ENCODE measurements around the gene VAT1L.

Gene VAT1L, protein sequence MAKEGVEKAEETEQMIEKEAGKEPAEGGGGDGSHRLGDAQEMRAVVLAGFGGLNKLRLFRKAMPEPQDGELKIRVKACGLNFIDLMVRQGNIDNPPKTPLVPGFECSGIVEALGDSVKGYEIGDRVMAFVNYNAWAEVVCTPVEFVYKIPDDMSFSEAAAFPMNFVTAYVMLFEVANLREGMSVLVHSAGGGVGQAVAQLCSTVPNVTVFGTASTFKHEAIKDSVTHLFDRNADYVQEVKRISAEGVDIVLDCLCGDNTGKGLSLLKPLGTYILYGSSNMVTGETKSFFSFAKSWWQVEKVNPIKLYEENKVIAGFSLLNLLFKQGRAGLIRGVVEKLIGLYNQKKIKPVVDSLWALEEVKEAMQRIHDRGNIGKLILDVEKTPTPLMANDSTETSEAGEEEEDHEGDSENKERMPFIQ

DNA sequence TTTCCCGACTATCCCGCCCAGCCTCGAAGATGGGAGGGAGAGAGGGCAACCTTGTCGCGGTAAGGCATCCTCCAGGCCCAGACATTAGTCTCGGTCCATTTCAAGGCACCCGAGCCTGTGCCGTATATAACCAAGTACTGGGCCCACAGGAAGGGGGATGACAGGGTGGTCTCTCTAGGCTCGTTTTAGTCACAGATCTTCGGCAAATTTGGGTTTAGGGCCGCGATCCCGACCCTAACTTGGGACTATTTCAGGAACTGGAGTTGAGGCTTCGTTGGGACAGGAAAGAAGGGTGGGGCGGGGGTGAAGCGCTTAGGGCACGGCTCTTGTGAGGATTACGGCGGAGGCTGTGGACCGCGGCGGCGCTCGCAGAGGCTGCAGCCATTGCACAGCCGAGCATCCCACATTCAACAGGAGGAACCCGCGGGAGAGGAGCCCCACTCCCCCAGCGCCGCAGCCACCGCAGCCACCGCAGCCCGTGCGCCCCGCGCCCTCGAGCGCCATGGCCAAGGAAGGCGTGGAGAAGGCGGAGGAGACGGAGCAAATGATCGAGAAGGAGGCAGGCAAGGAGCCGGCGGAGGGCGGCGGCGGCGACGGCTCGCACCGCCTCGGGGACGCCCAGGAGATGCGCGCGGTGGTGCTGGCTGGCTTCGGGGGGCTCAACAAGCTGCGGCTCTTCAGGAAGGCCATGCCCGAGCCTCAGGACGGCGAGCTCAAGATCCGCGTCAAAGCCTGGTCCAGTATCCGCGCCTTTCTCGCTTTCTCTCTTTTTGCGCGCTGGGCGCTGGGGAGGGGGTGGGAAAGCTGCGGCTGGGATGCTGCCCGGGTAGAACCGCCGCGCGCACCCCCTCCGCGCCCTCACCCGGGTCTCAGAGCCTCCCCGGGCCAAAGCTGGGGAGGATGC lies at the start of gene VAT1L:
Gene VAT1L (plus strand): TSS at position 384 of the 904 bp plus-strand sequence. CDS start 119 bp downstream, at position 503.
- no peak for DNase-seq

DNA sequence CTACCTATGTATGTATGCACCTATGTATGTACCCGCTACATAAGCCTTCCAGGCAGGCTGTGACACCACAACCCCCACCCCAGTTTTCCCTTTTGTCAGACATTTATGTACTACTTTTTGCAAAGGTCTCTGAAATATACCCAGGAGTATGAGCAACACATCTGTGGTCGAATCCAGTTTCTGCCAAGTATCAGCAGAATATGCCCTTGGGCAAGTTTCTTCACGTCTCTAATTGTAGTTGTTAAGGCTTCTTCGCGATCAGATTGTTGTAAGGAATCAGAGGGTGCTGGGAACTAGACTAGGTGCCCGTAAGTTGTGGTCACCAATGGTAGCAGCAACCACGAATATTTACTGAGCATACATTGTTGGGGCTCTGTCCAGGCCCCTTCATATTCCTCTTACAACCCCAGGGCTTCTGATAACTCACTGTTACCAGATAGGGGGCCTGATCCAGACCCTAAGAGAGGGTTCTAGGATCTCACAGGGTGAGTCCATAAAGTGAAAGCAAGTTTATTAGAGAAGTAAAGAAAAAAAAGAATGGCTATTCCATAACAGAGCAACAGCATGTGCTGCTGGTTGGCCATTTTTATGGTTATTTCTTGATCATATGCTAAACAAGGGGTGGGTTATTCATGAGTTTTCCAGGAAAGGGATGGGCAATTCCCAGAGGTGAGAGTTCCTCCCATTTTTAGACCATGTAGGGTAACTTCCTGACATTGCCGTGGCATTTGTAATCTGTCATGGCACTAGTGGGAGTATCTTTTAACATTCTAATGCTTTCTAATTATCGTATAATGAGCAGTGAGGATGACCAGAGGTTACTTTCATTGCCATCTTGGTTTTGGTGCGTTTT lies 49.4 kb upstream of the VAT1L start:
- no peak for DNase-seq

- no peak for DNase-seq
Observed at GRCh38 chr16:77739559-77739892, 48.8 kb upstream of the VAT1L start.

GRCh38 chr16:77744141-77744540 lies 44.2 kb upstream of the VAT1L start:
- DNase-seq: no peak

- no peak for DNase-seq
Observed at GRCh38 chr16:77745972-77746371, 42.4 kb upstream of the VAT1L start.

DNA sequence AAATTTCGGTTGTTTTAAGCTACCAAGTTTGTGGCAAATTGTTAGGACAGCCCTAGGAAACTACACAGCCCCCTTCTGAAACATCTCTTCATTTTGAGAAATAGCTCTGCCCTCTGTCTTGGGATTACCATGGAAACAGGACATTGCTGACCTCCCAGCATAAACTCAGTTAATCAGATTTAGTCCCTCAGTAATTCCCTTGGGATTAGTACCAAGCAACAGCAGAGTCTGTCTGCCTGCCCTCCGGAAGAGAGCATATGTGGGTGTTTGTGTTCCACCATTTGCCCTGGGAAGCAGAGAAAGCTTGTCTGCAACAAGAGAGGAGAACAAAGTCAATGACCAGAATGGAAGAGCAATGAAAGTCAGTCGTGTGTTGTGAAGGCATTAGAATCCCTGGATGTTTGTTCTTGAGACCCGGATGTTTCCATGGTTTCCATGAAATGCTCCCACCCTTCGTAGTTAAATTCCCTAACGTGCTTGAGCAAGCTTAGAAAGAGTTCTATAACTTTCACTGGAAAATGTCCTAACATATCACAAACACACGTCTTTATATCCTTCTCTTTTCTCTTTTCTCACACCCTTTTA lies 39.9 kb upstream of the VAT1L start:
- no peak for DNase-seq

DNA sequence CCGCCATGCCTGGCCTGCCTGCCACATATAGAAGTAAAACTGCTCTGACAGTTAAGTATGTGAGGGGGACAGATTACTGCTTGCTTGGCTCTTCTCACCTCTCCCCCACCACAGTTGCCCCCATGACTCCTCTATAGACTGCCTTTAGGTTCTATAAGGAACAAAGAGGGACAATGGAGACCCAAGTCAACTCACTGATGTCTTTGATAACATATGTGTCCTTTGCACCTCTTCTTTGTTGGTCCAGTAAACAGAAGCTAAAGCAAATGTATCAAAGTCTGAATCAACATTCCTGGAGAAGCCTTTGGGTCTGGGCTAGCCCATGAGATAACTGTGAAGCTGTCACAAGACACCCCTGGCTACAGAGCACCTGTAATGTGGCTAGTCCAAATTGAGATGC lies 38.9 kb upstream of the VAT1L start:
- DNase-seq: no peak

DNA sequence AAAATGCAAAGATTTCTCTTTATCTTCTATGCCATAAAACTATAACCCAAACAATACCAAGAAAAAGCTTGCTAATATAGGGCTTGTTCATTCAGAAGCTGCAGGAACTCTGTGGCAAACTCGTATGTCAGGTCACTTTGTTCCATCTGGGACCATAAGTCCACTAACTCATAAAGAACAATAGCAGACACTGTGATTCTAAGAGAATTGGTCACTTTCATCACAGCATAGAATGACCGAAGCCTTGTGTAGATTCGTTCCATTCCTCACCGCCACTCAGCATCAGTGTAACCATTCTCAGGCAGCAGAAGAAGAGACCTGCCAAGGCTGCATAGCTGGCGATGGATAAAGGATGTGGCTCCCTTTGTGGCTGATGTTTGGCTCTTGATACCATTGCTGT lies 30.3 kb upstream of the VAT1L start:
- no peak for DNase-seq

GRCh38 chr16:77758508-77758907 lies 29.9 kb upstream of the VAT1L start:
- DNase-seq: no peak

DNA sequence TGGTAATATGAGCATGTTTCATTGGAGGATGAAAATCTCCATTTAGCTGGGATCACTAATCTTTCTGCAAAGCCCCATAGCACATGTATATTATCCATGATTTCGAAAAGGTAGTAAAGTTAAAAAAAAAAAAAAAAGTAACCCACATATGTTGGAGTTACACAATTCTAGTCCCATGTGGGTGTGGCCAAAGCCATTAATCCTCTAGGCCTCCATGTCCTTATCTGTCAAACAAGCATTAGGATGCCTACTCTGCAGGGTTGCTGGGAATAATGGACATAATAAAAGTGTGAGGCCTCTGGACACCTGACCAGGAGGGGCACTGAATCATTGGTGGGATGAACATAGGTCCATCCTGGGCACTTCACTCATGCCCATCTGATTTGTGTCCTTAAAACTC lies 29.2 kb upstream of the VAT1L start:
- no peak for DNase-seq

DNA sequence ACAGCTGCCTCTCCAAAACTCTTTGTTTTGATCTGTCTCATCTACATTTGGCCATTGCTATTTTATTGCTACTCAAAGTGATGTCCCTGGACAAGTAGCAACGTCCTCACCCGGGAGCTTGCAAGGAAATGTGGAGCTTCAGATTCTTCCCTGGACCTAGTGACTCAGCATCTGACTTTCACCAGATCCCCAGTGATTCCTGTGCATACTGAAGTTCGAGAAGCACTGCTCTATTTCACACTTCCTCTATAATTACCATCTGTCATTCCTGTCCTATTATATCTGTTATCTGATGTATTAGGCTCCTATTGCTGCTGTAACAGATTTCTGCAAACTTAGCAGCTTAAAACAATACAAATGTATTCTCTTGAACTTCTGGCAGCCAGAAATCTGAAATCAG lies 28.5 kb upstream of the VAT1L start:
- DNase-seq: no peak

DNA sequence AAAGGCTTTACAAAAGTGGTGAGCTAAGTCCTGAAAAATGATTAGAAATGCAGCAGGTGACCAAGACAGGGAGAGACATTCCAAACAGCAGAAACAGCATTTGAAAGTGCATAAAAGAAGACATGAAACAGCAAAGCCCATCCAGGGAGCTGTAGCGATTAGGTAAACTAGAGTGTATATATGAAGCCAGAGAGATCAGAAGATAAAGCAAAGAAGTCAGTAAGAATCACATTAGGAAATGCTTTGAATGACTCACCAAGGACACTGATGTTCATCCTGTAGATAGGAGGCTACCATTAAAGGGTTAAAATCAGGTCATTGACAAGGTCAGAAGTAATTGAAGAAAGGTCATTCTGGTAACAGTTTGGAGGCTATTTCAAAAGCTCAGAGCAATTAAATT lies 27.6 kb upstream of the VAT1L start:
- no peak for DNase-seq

DNA sequence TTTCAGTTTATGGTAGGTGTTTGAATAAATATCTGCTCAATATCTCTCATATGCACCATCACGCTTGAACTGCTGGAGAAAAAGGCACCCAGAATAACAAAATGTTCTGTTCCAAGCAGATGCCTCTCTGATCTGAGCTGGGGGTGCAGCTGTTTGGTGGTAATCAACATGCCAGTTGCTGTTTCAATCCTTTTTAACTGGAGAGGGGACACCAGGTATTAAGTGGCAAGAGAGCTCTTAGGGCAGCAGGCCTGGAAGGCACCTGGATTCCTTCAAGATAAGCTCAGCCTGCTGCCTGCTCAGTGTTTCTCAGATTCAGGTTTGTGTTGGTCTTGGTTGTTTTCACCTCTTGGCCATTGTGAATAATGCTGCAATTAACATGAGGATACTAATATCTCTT lies 27.2 kb upstream of the VAT1L start:
- no peak for DNase-seq

GRCh38 chr16:77762262-77762661 lies 26.1 kb upstream of the VAT1L start:
- DNase-seq: no peak

- no peak for DNase-seq
Observed at GRCh38 chr16:77763994-77764393, 24.4 kb upstream of the VAT1L start.

- DNase-seq: no peak
Observed at GRCh38 chr16:77767211-77767610, 21.2 kb upstream of the VAT1L start.

DNA sequence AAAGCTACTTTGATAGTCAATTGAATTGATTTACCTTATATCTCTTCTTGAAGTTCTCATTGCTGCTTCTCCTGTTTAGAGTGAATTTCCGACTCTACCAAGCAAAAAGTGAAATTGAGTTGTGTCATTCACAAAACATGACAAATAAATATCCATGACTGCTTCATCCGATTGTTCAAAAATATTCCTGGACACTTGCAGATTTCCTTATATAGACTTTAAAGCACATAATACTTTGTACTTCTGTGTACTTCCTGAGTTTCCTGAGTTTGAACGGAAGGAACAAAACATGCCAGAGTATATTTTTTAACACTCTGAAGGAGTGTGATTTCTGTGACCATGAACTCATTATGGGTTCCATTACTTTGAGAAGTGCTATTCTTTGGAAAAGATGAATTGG lies 20.5 kb upstream of the VAT1L start:
- DNase-seq: no peak

- no peak for DNase-seq
Observed at GRCh38 chr16:77775911-77776909, 12.2 kb upstream of the VAT1L start.

DNA sequence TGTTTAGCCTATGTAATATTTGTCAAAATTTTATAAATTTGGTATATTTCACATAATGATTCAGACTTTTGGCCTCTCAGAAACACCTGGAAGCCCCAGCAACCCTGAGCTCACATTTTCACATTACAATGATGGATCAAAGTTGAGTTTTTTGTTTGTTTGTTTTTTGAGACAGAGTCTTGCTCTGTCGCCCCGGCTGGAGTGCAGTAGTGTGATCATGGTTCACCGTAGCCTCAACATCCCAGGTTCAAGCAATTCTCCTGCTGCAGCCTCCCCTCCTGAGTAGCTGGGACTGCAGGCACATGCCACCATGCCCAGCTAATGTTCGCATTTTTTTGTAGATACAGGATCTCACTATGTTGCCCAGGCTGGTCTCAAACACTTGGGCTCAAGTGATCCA lies 10.6 kb upstream of the VAT1L start:
- DNase-seq: no peak

DNA sequence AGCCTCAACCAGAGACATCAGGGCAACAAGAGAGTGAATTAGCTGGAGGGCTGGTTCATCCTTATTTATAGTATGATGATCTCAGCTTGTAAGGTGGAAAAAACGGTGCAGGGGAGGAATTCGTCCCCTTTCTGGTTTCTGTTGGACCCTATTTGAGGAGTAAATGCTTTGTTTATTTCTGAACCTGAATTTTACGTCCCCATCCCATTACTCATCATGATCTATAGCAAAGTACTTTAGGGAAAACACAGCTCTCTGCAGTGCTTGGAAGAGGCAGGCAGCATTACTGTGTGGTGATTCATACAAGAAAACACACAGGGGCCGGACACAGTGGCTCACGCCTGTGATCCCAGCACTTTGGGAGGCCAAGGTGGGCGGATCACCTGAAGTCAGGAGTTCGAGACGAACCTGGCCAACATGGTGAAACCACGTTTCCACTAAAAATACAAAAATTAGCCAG lies 8.0 kb upstream of the VAT1L start:
- DNase-seq: no peak

GRCh38 chr16:77781091-77781490 lies 7.3 kb upstream of the VAT1L start:
- no peak for DNase-seq

All from activated CD4-positive, alpha-beta T cell treated with anti-CD3 and anti-CD28 coated beads for 1 hour (primary cell).